SH-SY5Y (cell line): Measurements from ENCODE around the gene ATP9A.

Source experiments
- GATA2 ChIP-seq: IDR thresholded peaks from 2 replicates; pipeline ENCODE4 v1.6.1; 2011; ENCODE audit warnings: mild to moderate bottlenecking, low read depth, low read length
- GATA3 ChIP-seq: IDR thresholded peaks from 2 replicates; pipeline ENCODE4 v1.6.1; 2011; ENCODE audit warnings: low read depth, mild to moderate bottlenecking, low read length, moderate library complexity

GRCh38 chr20:51614687-51615086 is 153.5 kb downstream of the ATP9A start:
- no peak for TF ChIP-seq GATA3
- TF ChIP-seq GATA2, result no peak
